Heart left ventricle (tissue), 16 donors: ENCODE measurements around the gene PDE6B. TPM values are rescaled to one million over a fixed set of nuclear protein-coding genes. Genes with fewer than 3 reads are reported as not detected.
"Not testable (repeated sequence)": the region's sequence is repeated elsewhere in the genome, so short reads cannot be mapped to it uniquely, and the experiment has no call there.

Source experiments
- ATAC-seq, 4 donors: fragments of 200-7000 bp; cut with Tn5 transposase; one replicate each; pipeline ENCODE4 v1.9.1; 2020 to 2022; ENCODE audit warnings: moderate library complexity in 4 of 4, mild to moderate bottlenecking in 3 of 4, moderate number of reproducible peaks in 1 of 4
- DNase-seq, 5 donors: peaks; one replicate each; pipeline ENCODE4 v3.0.0-alpha.2; 2020
- H3K27ac ChIP-seq, 12 donors: fragments of 200-600 bp; sonication (generic) in 4 of 12; one replicate each; pipeline versions ENCODE4 v1.5.0 to v1.8.0; 2016 to 2022; ENCODE audit warnings: mild to moderate bottlenecking in 2 of 12
- H3K27me3 ChIP-seq, 9 donors: fragments of 200-600 bp; sonication (generic) in 2 of 9; one replicate each; pipeline versions ENCODE4 v1.5.1 to v1.8.0; 2016 to 2022; ENCODE audit warnings: mild to moderate bottlenecking in 3 of 9
- H3K36me3 ChIP-seq, 9 donors: fragments of 200-600 bp; sonication (generic) in 2 of 9; one replicate each; pipeline versions ENCODE4 v1.5.0 to v1.8.0; 2018 to 2022; ENCODE audit warnings: mild to moderate bottlenecking in 2 of 9
- H3K4me1 ChIP-seq, 12 donors: fragments of 200-600 bp; sonication (generic) in 4 of 12; one replicate each; pipeline versions ENCODE4 v1.5.0 to v1.8.0; 2016 to 2022; ENCODE audit warnings: mild to moderate bottlenecking in 3 of 12
- H3K4me3 ChIP-seq, 12 donors: fragments of 200-600 bp; sonication (generic) in 4 of 12; one replicate each; pipeline versions ENCODE4 v1.5.0 to v1.8.0; 2017 to 2022; ENCODE audit warnings: mild to moderate bottlenecking in 9 of 12, moderate library complexity in 4 of 12
- H3K9me3 ChIP-seq, 12 donors: fragments of 200-600 bp; sonication (generic) in 4 of 12; one replicate each; pipeline versions ENCODE4 v1.5.0 to v1.8.0; 2016 to 2022; ENCODE audit warnings: mild to moderate bottlenecking in 1 of 12
- POLR2A ChIP-seq, 2 donors: fragments of 450-650 bp; IDR thresholded peaks; one replicate each; pipeline ENCODE4 v1.6.1; 2017; ENCODE audit warnings: antibody characterized with exemption in 2 of 2, mild to moderate bottlenecking in 2 of 2, moderate library complexity in 2 of 2
- WGBS, 4 donors: extraction: QIAGEN DNeasy Blood & Tissue Kit in 2 of 4; methylation state at CpG; one replicate each; pipeline versions ENCODE4 v1.1.5 to v1.1.7; 2013 to 2018; 5-methylcytosine and 5-hydroxymethylcytosine counted together
- intact Hi-C, 10 donors: fragments of 100-400 bp; cut with DNase I; formaldehyde crosslinking; loops; one replicate each; pipeline versions ENCODE4 v1.11.1 to v1.14.2; 2022
- polyA plus RNA-seq, 2 donors: library from polyadenylated mRNA; stranded (reverse); fragments of 200-250 nt; gene quantifications; one replicate each; pipeline ENCODE4 v1.2.3, GENCODE V29; 2013
- total RNA-seq, 9 donors: library from RNA; depleted of rRNA in 2 of 9; stranded (reverse); fragments of >200 nt in 2 of 9; fragmentation: NEBNext Ultra II Directional in 3 of 9; extraction: Animal tissue kit (Norgen Biotek cat#: 25700) in 3 of 9; gene quantifications; one replicate each; pipeline versions ENCODE4 v1.1.0 to v1.2.4, GENCODE V29; 2016 to 2023
- TF ChIP-seq, protein P1 (sequence below), 12 donors: fragments of 200-600 bp; sonication (generic) in 4 of 12; IDR thresholded peaks; one replicate each; pipeline versions ENCODE4 v1.5.0 to v1.8.0; 2018 to 2022; ENCODE audit warnings: antibody characterized with exemption in 12 of 12, mild to moderate bottlenecking in 5 of 12
- donor health status: ischemic (EF 13 %, LVEDD 7.1; RV severe dilation, severe dysfunction).
- donor health status: healthy with polysubstance abuse.
- donor health status: DM: no; HTN: yes; CAD: no.
- donor health status: DM: no; HTN: no; CAD: no.
- donor health status: ischemic (EF 25% LVEDD 6.9; RV normal size, moderate dysfunction).
- donor health status: ischemic (EF 25% LVEDD 5.7; RV mildly dilated, moderate dysfunction).
- donor health status: healthy.
- donor health status: DM: yes; HTN: yes; CAD: no.
- donor health status: ischemic (EF 35%, LVEDD 5.7; RV mildly dilated, moderate dysfunction).
- donor health status: nonischemic (EF 11% LVEDD 7.7; RV severe dilation, severe dysfunction).
- donor health status: DM: yes; HTN: yes; CAD: no.
- donor health status: PGD.
- donor health status: ischemic (EF 29% LVEDD 5.4; RV normal size, mild dysfunction).
- donor health status: nonischemic (EF 23%, LVEDD 6.1; RV moderate dilation, normal function).

The PDE6B gene
- total and polyA plus RNA-seq, 11 donors, result 0.61 to 8.4 (median 3.5) TPM

GRCh38 chr4:688854-689681, 63.7 kb downstream of the PDE6B start, which contains the start of gene SLC49A3:
Gene SLC49A3 (minus strand): TSS chr4:689151. CDS start chr4:689127, 24 bp downstream.
- Histone ChIP-seq H3K36me3 (no peaks in the 10 kb centered on the region), H3K9me3 (no peaks in the 10 kb centered on the region), H3K4me3 (peak within 1 kb of the TSS; percentile 55 to 78 (median 62)), H3K4me1 (peaks cover 0 to 44% (median 33%) of the 10 kb centered on the region in 12 donors), H3K27ac (peak within 1 kb of the TSS; percentile 76 to 93 (median 84)), H3K27me3 (no peaks in the 10 kb centered on the region)
- intact Hi-C loops, result no loop called here
- TF ChIP-seq, protein P1, sequence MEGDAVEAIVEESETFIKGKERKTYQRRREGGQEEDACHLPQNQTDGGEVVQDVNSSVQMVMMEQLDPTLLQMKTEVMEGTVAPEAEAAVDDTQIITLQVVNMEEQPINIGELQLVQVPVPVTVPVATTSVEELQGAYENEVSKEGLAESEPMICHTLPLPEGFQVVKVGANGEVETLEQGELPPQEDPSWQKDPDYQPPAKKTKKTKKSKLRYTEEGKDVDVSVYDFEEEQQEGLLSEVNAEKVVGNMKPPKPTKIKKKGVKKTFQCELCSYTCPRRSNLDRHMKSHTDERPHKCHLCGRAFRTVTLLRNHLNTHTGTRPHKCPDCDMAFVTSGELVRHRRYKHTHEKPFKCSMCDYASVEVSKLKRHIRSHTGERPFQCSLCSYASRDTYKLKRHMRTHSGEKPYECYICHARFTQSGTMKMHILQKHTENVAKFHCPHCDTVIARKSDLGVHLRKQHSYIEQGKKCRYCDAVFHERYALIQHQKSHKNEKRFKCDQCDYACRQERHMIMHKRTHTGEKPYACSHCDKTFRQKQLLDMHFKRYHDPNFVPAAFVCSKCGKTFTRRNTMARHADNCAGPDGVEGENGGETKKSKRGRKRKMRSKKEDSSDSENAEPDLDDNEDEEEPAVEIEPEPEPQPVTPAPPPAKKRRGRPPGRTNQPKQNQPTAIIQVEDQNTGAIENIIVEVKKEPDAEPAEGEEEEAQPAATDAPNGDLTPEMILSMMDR (IDR thresholded peaks at IDR 0.05), result no peak
- no peak for TF ChIP-seq POLR2A (IDR thresholded peaks at IDR 0.05)
- DNase-seq, result peak in 4 of 5 donors; percentile 57 to 75 (median 63)
- WGBS, 4 donors, result 10 to 41% (median 20%) methylated on average over 6 to 59 of the region's 59 CpGs
- ATAC-seq, result peak in 3 of 4 donors; percentile 20 to 37 (median 21)

DNA sequence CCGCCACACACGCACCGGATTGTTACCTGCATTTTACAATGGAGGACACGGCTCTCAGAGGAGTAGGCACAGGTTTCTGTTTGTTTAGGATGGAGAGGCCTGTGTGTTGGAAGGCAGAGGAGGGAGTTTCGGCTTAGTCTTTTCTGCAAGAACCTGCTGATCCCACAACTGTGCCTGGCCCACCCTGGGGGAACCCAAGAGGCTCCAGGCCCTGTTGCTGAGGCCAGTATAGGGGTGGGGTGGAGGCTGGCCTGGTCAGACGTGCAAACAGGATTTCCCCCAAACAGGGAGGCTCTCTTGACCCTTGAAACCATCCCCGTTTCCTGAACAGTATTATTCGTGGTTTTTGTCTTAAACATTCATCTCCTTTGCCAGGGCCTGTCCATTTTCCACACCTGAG, 64.3 kb downstream of the PDE6B start:
- intact Hi-C loops, result no loop called here
- H3K36me3 ChIP-seq, result no peaks in the 10 kb centered on the region
- H3K9me3 ChIP-seq, result no peaks in the 10 kb centered on the region
- no peaks in the 10 kb centered on the region for H3K27me3 ChIP-seq
- peaks cover 0 to 42% (median 31%) of the 10 kb centered on the region in 12 donors for H3K4me1 ChIP-seq
- 75 to 87% (median 79%) methylated on average over 8 of the region's 8 CpGs for WGBS, 4 donors
- DNase-seq, result peak in 1 of 5 donors; percentile 62
- H3K4me3 ChIP-seq, result peak overlapping the region in 11 of 12 donors; percentile 55 to 78 (median 64)
- TF ChIP-seq POLR2A (IDR thresholded peaks at IDR 0.05), result no peak
- TF ChIP-seq, protein P1 (IDR thresholded peaks at IDR 0.05), result no peak
- ATAC-seq, result no peak
- peak overlapping the region; percentile 76 to 93 (median 84) for H3K27ac ChIP-seq

DNA sequence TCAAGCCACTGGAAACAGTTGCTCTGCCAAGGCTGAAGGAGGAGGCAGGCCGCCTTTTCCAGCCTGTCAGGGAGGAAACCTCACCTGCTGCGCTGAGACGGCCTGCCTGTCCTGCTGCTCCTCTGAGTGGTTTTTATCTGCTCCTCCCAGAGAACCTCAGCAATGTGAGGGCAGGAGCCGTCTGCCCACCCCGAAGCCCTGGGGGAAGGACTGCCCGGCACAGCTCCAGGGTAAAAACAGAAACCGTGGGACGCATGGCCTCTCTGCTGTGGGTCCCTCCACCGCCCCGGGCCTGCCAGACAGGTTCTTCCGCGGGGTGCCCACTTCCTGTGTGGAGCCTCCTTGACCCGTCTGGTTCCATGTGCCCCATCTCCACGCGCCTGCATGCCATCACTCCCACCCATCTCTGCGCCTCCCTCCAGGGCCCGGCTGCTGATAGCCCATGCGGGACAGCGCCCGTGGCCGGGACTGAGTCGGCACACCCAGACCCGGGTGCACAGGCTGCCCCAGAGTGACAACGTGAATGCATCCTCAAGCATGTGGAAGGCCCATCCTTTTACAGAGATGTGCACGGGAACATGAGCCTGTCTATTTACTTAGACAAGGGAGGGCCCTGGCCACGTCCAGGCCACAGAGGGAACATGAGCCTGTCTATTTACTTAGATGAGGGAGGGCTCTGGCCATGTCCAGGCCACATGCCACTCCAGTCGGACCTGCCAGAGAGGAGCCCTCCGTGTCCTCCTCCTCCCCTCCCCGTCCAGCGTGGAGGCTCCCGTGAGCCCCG, 67.6 kb downstream of the PDE6B start:
- intact Hi-C loops, result no loop called here
- no peaks in the 10 kb centered on the region for H3K9me3 ChIP-seq
- no peaks in the 10 kb centered on the region for H3K27me3 ChIP-seq
- H3K4me1 ChIP-seq, result peaks cover 0 to 23% (median 16%) of the 10 kb centered on the region in 12 donors
- ATAC-seq, result no peak
- peak in 1 of 5 donors; percentile 56 for DNase-seq
- no peak overlapping the region for H3K27ac ChIP-seq
- no peaks in the 10 kb centered on the region for H3K36me3 ChIP-seq
- TF ChIP-seq, protein P1 (IDR thresholded peaks at IDR 0.05), result no peak
- no peak for TF ChIP-seq POLR2A (IDR thresholded peaks at IDR 0.05)
- 78 to 81% (median 80%) methylated on average over 22 to 32 of the region's 32 CpGs for WGBS, 4 donors
- no peak overlapping the region for H3K4me3 ChIP-seq

DNA sequence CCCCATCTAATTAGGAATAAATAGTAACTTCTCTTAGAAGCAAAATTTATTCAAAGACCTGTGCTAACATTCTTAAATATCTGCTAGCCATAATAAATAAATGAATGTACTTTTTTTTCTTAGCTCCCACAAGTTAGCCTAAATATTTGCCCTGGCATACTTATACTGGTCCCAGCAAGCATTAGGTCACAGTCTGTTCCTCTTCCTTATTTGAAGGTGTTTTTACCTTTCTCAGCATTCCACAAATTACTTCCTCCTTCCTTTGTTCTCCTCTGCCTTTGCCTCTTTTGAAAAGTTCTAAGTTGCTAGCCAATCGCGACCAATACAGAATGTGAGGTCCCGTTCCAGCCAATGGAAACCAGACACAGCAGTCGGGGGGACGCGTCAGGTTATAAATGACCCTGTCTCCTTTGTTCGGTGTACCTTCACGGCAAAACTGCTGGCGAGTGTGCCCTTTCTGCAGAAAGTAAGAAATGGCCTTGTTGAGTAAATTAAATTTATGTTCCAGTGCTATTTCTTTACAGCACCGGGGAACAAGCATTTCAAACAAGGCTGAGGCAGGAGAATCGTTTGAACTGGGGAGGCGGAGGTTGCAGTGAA, 69.1 kb downstream of the PDE6B start:
- ATAC-seq, H3K4me3 ChIP-seq, H3K27ac ChIP-seq, intact Hi-C loops, H3K27me3 ChIP-seq, DNase-seq, H3K9me3 ChIP-seq, H3K36me3 ChIP-seq: not testable (repeated sequence)
- peaks cover 0 to 17% (median 4%) of the 10 kb centered on the region in 12 donors for H3K4me1 ChIP-seq
- 87 to 88% (median 88%) methylated on average over 12 of the region's 12 CpGs for WGBS, 4 donors
